GM12878 (cell line): ENCODE data around the gene BSX.

Source experiments
- CTCF ChIP-seq, 3 experiments: IDR thresholded peaks in 2 of 3; conservative IDR thresholded peaks in 1 of 3; 2 replicates each; pipeline ENCODE4 v1.5.1; 2011; ENCODE audit warnings: low read depth in 3 of 3, low read length in 3 of 3, mild to moderate bottlenecking in 3 of 3, control low read depth in 2 of 3, moderate library complexity in 2 of 3, inconsistent platforms in 1 of 3, mixed read lengths in 1 of 3; ENCODE audit not compliant: control insufficient read depth in 2 of 3, insufficient read depth in 1 of 3; ENCODE audit errors: extremely low read depth in 1 of 3
- HDAC2 ChIP-seq: fragments of 200-600 bp; sonication (generic); IDR thresholded peaks from 2 replicates; pipeline ENCODE4 v1.6.1; 2017
- IRF3 ChIP-seq: fragments of 450-650 bp; IDR thresholded peaks from 2 replicates; pipeline ENCODE4 v1.6.1; 2014; ENCODE audit warnings: mild to moderate bottlenecking
- POLR2A ChIP-seq: IDR thresholded peaks from 2 replicates; pipeline ENCODE4 v1.6.1; 2011; ENCODE audit warnings: low read depth, mild to moderate bottlenecking, low read length
- POLR2AphosphoS5 ChIP-seq: IDR thresholded peaks from 2 replicates; pipeline ENCODE4 v1.6.1; 2011; ENCODE audit warnings: mild to moderate bottlenecking, low read length, inconsistent platforms
- RAD21 ChIP-seq: IDR thresholded peaks from 2 replicates; pipeline ENCODE4 v1.6.1; 2011; ENCODE audit warnings: mild to moderate bottlenecking, low read depth, low read length, moderate library complexity; ENCODE audit not compliant: insufficient read depth
- SP1 ChIP-seq: IDR thresholded peaks from one replicate; pipeline ENCODE4 v1.6.1; 2011; ENCODE audit warnings: low read depth, low read length
- ZNF274 ChIP-seq: IDR thresholded peaks from one replicate; pipeline ENCODE4 v1.8.0; 2011; ENCODE audit not compliant: insufficient read length, insufficient read depth

GRCh38 chr11:122937983-122938382, 43.7 kb downstream of the BSX start:
- no peak for TF ChIP-seq RAD21
- no peak for TF ChIP-seq POLR2AphosphoS5
- TF ChIP-seq ZNF274 = no peak
- no peak for TF ChIP-seq SP1
- TF ChIP-seq CTCF (IDR thresholded peaks at IDR 0.05 in 2 of 3, conservative IDR thresholded peaks at IDR 0.05 in 1 of 3; ENCODE audit: control insufficient read depth in 2 of 3, extremely low read depth in 1 of 3, insufficient read depth in 1 of 3, low read depth in 3 of 3, low read length in 3 of 3) = no peak
- TF ChIP-seq IRF3 = no peak
- TF ChIP-seq POLR2A = no peak
- TF ChIP-seq HDAC2 = no peak
